B cell (primary cell): ENCODE results near the gene KRT33B. TPM values are rescaled to one million over a fixed set of nuclear protein-coding genes. Genes with fewer than 3 reads are reported as not detected.

Experiments used
- ATAC-seq: fragments of 200-7000 bp; cut with Tn5 transposase; one replicate; pipeline ENCODE4 v1.10.0; 2021; ENCODE audit warnings: low read depth, mild to moderate bottlenecking, moderate number of reproducible peaks, moderate library complexity
- CTCF ChIA-PET: fragments of 350-600 bp; sonication (Branson Sonifier 250); formaldehyde crosslinking; loops from one replicate; lab custom pipeline; 2021; ENCODE audit warnings: antibody characterized with exemption, inconsistent platforms; lab: Charles Lee
- POLR2A ChIA-PET: fragments of 350-600 bp; sonication (Branson Sonifier 250); formaldehyde crosslinking; loops from one replicate; lab custom pipeline; 2021; ENCODE audit warnings: antibody characterized with exemption; lab: Charles Lee
- DNase-seq: peaks from one replicate; pipeline ENCODE4 v3.0.0; 2013
- H2AFZ ChIP-seq: 2 replicates; pipeline ENCODE4 v1.6.1; 2012; ENCODE audit warnings: mild to moderate bottlenecking, low read depth, low read length; ENCODE audit not compliant: insufficient read depth, poor library complexity, severe bottlenecking
- H3K27ac ChIP-seq, 2 donors: 1 replicate in 1 of 2; 2 replicates in 1 of 2; pipeline ENCODE4 v1.5.1; 2012 to 2013; ENCODE audit warnings: low read length in 2 of 2, mild to moderate bottlenecking in 2 of 2, moderate library complexity in 1 of 2
- H3K27me3 ChIP-seq, 4 experiments: fragments of 200-600 bp in 1 of 4; sonication (generic) in 1 of 4; replicated peaks in 1 of 4; 1 replicate in 2 of 4; 2 replicates in 2 of 4; pipeline versions ENCODE4 v1.6.1 to v1.7.0; 2013 to 2016; ENCODE audit warnings: low read length in 3 of 4, mild to moderate bottlenecking in 2 of 4, mixed read lengths in 1 of 4, moderate library complexity in 1 of 4; ENCODE audit not compliant: insufficient read depth in 4 of 4, control insufficient read depth in 3 of 4; ENCODE audit errors: control extremely low read depth in 1 of 4
- H3K36me3 ChIP-seq, 2 experiments: replicated peaks in 1 of 2; 1 replicate in 1 of 2; 2 replicates in 1 of 2; pipeline versions ENCODE4 v1.6.1 to v1.7.1; 2013; ENCODE audit warnings: low read length in 1 of 2; ENCODE audit not compliant: insufficient read depth in 2 of 2, control insufficient read depth in 1 of 2; ENCODE audit errors: control extremely low read depth in 1 of 2, extremely low read depth in 1 of 2
- H3K4me1 ChIP-seq, 2 donors: fragments of 200-600 bp in 1 of 2; sonication (generic) in 1 of 2; 1 replicate in 1 of 2; 2 replicates in 1 of 2; pipeline versions ENCODE4 v1.5.1 to v1.6.1; 2013 to 2017; ENCODE audit warnings: low read length in 2 of 2; ENCODE audit not compliant: control insufficient read depth in 2 of 2, insufficient read depth in 2 of 2
- H3K4me2 ChIP-seq: replicated peaks from 2 replicates; pipeline ENCODE3; 2012; ENCODE audit warnings: mild to moderate bottlenecking, low read depth, low read length; ENCODE audit not compliant: poor library complexity, severe bottlenecking
- H3K4me3 ChIP-seq, 5 experiments: fragments of 200-600 bp in 1 of 5; sonication (generic) in 1 of 5; 1 replicate in 3 of 5; 2 replicates in 2 of 5; pipeline versions ENCODE4 v1.5.1 to v1.7.0; 2011 to 2016; ENCODE audit warnings: low read length in 4 of 5, mild to moderate bottlenecking in 4 of 5, low read depth in 2 of 5, control low read depth in 1 of 5, moderate library complexity in 1 of 5; ENCODE audit not compliant: insufficient read depth in 1 of 5; ENCODE audit errors: control extremely low read depth in 1 of 5, extremely low read depth in 1 of 5
- H3K79me2 ChIP-seq: fragments of 200-600 bp; sonication (generic); one replicate; pipeline ENCODE4 v1.6.0; 2016; ENCODE audit warnings: low read length; ENCODE audit not compliant: control insufficient read depth, insufficient read depth
- H3K9ac ChIP-seq: fragments of 200-600 bp; sonication (generic); 2 replicates; pipeline ENCODE4 v1.6.1; 2017; ENCODE audit warnings: mild to moderate bottlenecking, low read length, moderate library complexity
- H3K9me3 ChIP-seq, 3 donors: one replicate each; pipeline versions ENCODE4 v1.6.1 to v1.7.1; 2013; ENCODE audit warnings: low read length in 2 of 3; ENCODE audit not compliant: control insufficient read depth in 2 of 3, insufficient read depth in 1 of 3; ENCODE audit errors: control extremely low read depth in 1 of 3
- H4K20me1 ChIP-seq: 2 replicates; pipeline ENCODE4 v1.6.0; 2012; ENCODE audit warnings: mild to moderate bottlenecking, low read length; ENCODE audit not compliant: insufficient read depth, control insufficient read depth, poor library complexity, severe bottlenecking
- H3K27ac Mint-ChIP-seq: one replicate; pipeline ENCODE4 v1.8.0; 2021; ENCODE audit warnings: mixed read lengths
- H3K27me3 Mint-ChIP-seq: one replicate; pipeline ENCODE4 v1.8.0; 2021; ENCODE audit warnings: mixed read lengths
- H3K4me1 Mint-ChIP-seq: one replicate; pipeline ENCODE4 v1.8.0; 2021; ENCODE audit warnings: mixed read lengths
- H3K4me3 Mint-ChIP-seq: one replicate; pipeline ENCODE4 v1.8.0; 2021; ENCODE audit warnings: mixed read lengths
- H3K9me3 Mint-ChIP-seq: one replicate; pipeline ENCODE4 v1.8.0; 2022; ENCODE audit warnings: mixed read lengths; ENCODE audit not compliant: insufficient read depth
- EZH2 ChIP-seq: IDR thresholded peaks from 2 replicates; pipeline ENCODE4 v1.6.1; 2012; ENCODE audit warnings: borderline replicate concordance, low read depth, mild to moderate bottlenecking, moderate library complexity, low read length; ENCODE audit not compliant: insufficient read depth, poor library complexity, severe bottlenecking
- WGBS: methylation state at CpG from one replicate; pipeline ENCODE4 v1.1.5; 2013; ENCODE audit warnings: missing lambda C conversion rate; ENCODE audit not compliant: insufficient coverage; 5-methylcytosine and 5-hydroxymethylcytosine counted together
- intact Hi-C: fragments of 100-400 bp; cut with micrococcal nuclease; formaldehyde crosslinking; loops from one replicate; pipeline ENCODE4 v1.10.0; 2022
- polyA plus RNA-seq: library from polyadenylated mRNA; depleted of rRNA; stranded (reverse); fragments of >200 nt; gene quantifications from 2 replicates; pipeline ENCODE4 v1.2.3, GENCODE V29; 2012
- total RNA-seq, 2 donors: library from RNA; stranded (reverse); fragments of 120-200 nt in 1 of 2; gene quantifications; 1 replicate in 1 of 2; 2 replicates in 1 of 2; pipeline versions ENCODE4 v1.2.3 to v1.2.4, GENCODE V29; 2013 to 2022
- TF ChIP-seq, protein P1 (sequence below): fragments of 200-600 bp; IDR thresholded peaks from one replicate; pipeline ENCODE4 v1.8.0; 2022; ENCODE audit warnings: antibody characterized with exemption, mild to moderate bottlenecking

KRT33B gene
- total and polyA plus RNA-seq, 2 donors (not counting 1 experiment from before 2014, with no cell fraction given), result not detected

DNA sequence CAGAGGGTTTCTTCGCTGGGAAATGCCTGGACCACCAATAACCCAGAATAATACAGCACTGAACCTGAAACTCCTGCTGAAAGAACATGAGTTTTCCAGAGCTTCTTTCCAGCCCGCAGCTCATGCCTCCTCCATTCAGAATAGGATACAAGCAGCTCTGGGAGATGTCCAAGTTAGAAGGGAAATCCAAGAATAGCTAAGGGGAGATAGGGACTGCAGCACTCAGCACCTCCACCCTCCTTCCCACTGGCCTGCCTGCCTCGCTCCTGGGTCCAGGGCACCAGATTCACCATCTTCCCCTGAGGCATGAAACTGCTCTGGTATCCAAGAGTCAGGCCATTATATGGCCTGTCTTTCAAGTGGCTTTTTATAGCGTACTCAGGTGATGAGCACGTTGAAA lies 23.7 kb upstream of the KRT33B start:
- H3K27ac ChIP-seq, result no peak overlapping the region
- H3K27me3 ChIP-seq, result peaks cover 0 to 7% (median 1%) of the 10 kb centered on the region in 4 experiments
- no peaks in the 10 kb centered on the region for H3K9me3 ChIP-seq
- H4K20me1 ChIP-seq, result no peaks in the 10 kb centered on the region
- Mint-ChIP-seq H3K27ac (no peak overlapping the region), H3K9me3 (peaks cover 2% of the 10 kb centered on the region), H3K27me3 (peaks cover 56% of the 10 kb centered on the region), H3K4me1 (no peaks in the 10 kb centered on the region), H3K4me3 (no peak overlapping the region)
- H3K79me2 ChIP-seq, result no peaks in the 10 kb centered on the region
- no peak overlapping the region for H3K4me3 ChIP-seq
- CTCF ChIA-PET, result no interaction called here
- intact Hi-C loops, result no loop called here
- H3K36me3 ChIP-seq, result no peaks in the 10 kb centered on the region
- H3K9ac ChIP-seq, result no peak overlapping the region
- POLR2A ChIA-PET, result no interaction called here
- no peaks in the 10 kb centered on the region for H3K4me1 ChIP-seq
- DNase-seq (no peak), ATAC-seq (no peak)
- H3K4me2 ChIP-seq, result no peak overlapping the region
- H2AFZ ChIP-seq, result no peak overlapping the region
- TF ChIP-seq, protein P1, sequence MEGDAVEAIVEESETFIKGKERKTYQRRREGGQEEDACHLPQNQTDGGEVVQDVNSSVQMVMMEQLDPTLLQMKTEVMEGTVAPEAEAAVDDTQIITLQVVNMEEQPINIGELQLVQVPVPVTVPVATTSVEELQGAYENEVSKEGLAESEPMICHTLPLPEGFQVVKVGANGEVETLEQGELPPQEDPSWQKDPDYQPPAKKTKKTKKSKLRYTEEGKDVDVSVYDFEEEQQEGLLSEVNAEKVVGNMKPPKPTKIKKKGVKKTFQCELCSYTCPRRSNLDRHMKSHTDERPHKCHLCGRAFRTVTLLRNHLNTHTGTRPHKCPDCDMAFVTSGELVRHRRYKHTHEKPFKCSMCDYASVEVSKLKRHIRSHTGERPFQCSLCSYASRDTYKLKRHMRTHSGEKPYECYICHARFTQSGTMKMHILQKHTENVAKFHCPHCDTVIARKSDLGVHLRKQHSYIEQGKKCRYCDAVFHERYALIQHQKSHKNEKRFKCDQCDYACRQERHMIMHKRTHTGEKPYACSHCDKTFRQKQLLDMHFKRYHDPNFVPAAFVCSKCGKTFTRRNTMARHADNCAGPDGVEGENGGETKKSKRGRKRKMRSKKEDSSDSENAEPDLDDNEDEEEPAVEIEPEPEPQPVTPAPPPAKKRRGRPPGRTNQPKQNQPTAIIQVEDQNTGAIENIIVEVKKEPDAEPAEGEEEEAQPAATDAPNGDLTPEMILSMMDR, result no peak
- no peak for TF ChIP-seq EZH2
- 86% methylated on average over 3 of the region's 5 CpGs for WGBS

DNA sequence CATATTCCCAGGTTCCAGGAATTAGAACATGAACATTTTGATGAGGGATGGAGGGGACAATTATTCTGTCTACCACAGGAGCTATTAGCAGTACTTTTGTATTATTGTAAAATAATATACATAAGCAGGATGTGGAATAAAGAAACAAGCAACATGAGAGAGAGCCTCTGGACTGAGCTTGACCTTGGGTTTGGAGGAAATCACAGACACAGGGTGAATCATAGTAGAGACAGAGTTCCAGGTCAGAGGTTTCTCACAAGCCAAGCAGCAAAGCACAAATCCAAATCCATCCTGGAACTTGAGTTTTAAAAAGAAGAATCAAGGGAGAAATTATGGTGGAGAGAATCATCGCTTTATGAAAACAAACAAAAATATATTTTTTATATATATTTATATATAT lies 22.7 kb upstream of the KRT33B start:
- Mint-ChIP-seq H3K27me3 (peaks cover 53% of the 10 kb centered on the region), H3K27ac (no peak overlapping the region), H3K4me1 (no peaks in the 10 kb centered on the region), H3K4me3 (no peak overlapping the region), H3K9me3 (peaks cover 4% of the 10 kb centered on the region)
- Histone ChIP-seq H3K36me3 (no peaks in the 10 kb centered on the region), H3K9ac (no peak overlapping the region), H3K79me2 (no peaks in the 10 kb centered on the region), H4K20me1 (no peaks in the 10 kb centered on the region), H3K4me3 (no peak overlapping the region), H3K27ac (no peak overlapping the region), H3K9me3 (peaks cover 0 to 5% (median 3%) of the 10 kb centered on the region in 3 donors), H3K4me2 (no peak overlapping the region), H3K4me1 (no peaks in the 10 kb centered on the region), H2AFZ (no peak overlapping the region), H3K27me3 (peaks cover 0 to 10% (median 1%) of the 10 kb centered on the region in 4 experiments)
- ChIA-PET POLR2A (no interaction called here), CTCF (no interaction called here)
- no CpG with 5 or more reads among the region's 1 CpG for WGBS
- no peak for DNase-seq
- TF ChIP-seq, protein P1, result no peak
- no peak for TF ChIP-seq EZH2
- intact Hi-C loops, result no loop called here
- ATAC-seq, result no peak
